PFSK-1 (cell line): ENCODE data around the gene RGS6.

Experiments
- POLR2AphosphoS5 ChIP-seq: IDR thresholded peaks from 2 replicates; pipeline ENCODE4 v1.6.1; 2012; ENCODE audit warnings: low read depth, mild to moderate bottlenecking, control low read depth, low read length, moderate library complexity
- REST ChIP-seq, 2 experiments: IDR thresholded peaks; 2 replicates each; pipeline versions ENCODE4 v1.6.1 to v1.8.0; 2011 to 2012; ENCODE audit warnings: low read depth in 2 of 2, low read length in 2 of 2, control low read depth in 1 of 2, inconsistent platforms in 1 of 2, mild to moderate bottlenecking in 1 of 2, moderate library complexity in 1 of 2; ENCODE audit not compliant: insufficient read depth in 1 of 2
- SIN3A ChIP-seq: IDR thresholded peaks from 2 replicates; pipeline ENCODE4 v1.6.1; 2012; ENCODE audit warnings: mild to moderate bottlenecking, low read length, moderate library complexity, borderline replicate concordance; ENCODE audit not compliant: insufficient read depth
- TAF1 ChIP-seq: IDR thresholded peaks from 2 replicates; pipeline ENCODE4 v1.6.1; 2012; ENCODE audit warnings: low read length, control low read depth, borderline replicate concordance; ENCODE audit not compliant: insufficient read depth

- no peak for TF ChIP-seq POLR2AphosphoS5
- TF ChIP-seq SIN3A = no peak
- no peak for TF ChIP-seq TAF1
- no peak for TF ChIP-seq REST (IDR thresholded peaks at IDR 0.05; ENCODE audit: insufficient read depth in 1 of 2, low read depth in 2 of 2, low read length in 2 of 2)
Measured at GRCh38 chr14:72155379-72155993, 223.3 kb downstream of the RGS6 start.
